Epithelial cell of esophagus (primary cell): ENCODE data around the gene TAS2R13.

ENCODE experiments used
- DNase-seq: peaks from one replicate; pipeline ENCODE4 v3.0.0; 2010; ENCODE audit warnings: low read depth
- H3K4me3 ChIP-seq: 2 replicates; pipeline ENCODE4 v1.5.1; 2011; ENCODE audit warnings: mild to moderate bottlenecking, low read length, control low read depth
- CTCF ChIP-seq: IDR thresholded peaks from 2 replicates; pipeline ENCODE4 v1.5.1; 2011; ENCODE audit warnings: low read depth, mild to moderate bottlenecking, low read length, control low read depth, inconsistent platforms; ENCODE audit not compliant: insufficient read depth; ENCODE audit errors: missing control alignments

The TAS2R13 gene

GRCh38 chr12:10941369-10941768, 32.0 kb upstream of the TAS2R13 start:
- DNase-seq = no peak
- no peak for TF ChIP-seq CTCF
- no peak overlapping the region for H3K4me3 ChIP-seq

GRCh38 chr12:10940389-10940788, 31.0 kb upstream of the TAS2R13 start:
- no peak for TF ChIP-seq CTCF
- peak; percentile 97 for DNase-seq
- H3K4me3 ChIP-seq = no peak overlapping the region

- no peak for TF ChIP-seq CTCF
- no peak for DNase-seq
- no peak within 1 kb of the TSS for H3K4me3 ChIP-seq
Measured at GRCh38 chr12:10939163-10939562, 29.8 kb upstream of the TAS2R13 start, which contains the start of gene TAS2R14. TSS of gene TAS2R14 (minus strand) at chr12:10939263. CDS start at chr12:10939207, 56 bp downstream.

GRCh38 chr12:10936506-10936905, 27.1 kb upstream of the TAS2R13 start:
- H3K4me3 ChIP-seq = no peak overlapping the region
- no peak for DNase-seq
- no peak for TF ChIP-seq CTCF

GRCh38 chr12:10928746-10929286, 19.5 kb upstream of the TAS2R13 start, which contains the start of gene PRH2:
TSS of gene PRH2 (plus strand) at chr12:10929236. CDS start at chr12:10929274, 38 bp downstream.
- DNase-seq = no peak
- no peak for TF ChIP-seq CTCF
- H3K4me3 ChIP-seq = no peak within 1 kb of the TSS

GRCh38 chr12:10926269-10926668, 16.9 kb upstream of the TAS2R13 start:
- TF ChIP-seq CTCF = no peak
- H3K4me3 ChIP-seq = no peak overlapping the region
- DNase-seq = no peak

- no peak for TF ChIP-seq CTCF
- no peak for DNase-seq
- no peak overlapping the region for H3K4me3 ChIP-seq
Measured at GRCh38 chr12:10919809-10920208, 10.4 kb upstream of the TAS2R13 start.
